NB4 (cell line): Measurements from ENCODE around the gene DDX27.
"Not testable (repeated sequence)": the region's sequence is repeated elsewhere in the genome, so short reads cannot be mapped to it uniquely, and the experiment has no call there.

Experiments
- DNase-seq: peaks from one replicate; pipeline ENCODE4 v3.0.0; 2010; ENCODE audit warnings: low read depth
- H3K4me3 ChIP-seq: one replicate; pipeline ENCODE4 v1.5.1; 2011; ENCODE audit warnings: mild to moderate bottlenecking, low read depth, low read length, moderate library complexity
- CTCF ChIP-seq: IDR thresholded peaks from one replicate; pipeline ENCODE4 v1.5.1; 2012; ENCODE audit warnings: low read depth, low read length
- MAX ChIP-seq: IDR thresholded peaks from 2 replicates; pipeline ENCODE4 v1.6.1; 2011; ENCODE audit warnings: low read depth, low read length
- MYC ChIP-seq: IDR thresholded peaks from 2 replicates; pipeline ENCODE4 v1.6.1; 2011; ENCODE audit warnings: low read depth, low read length
- POLR2A ChIP-seq: IDR thresholded peaks from 2 replicates; pipeline ENCODE4 v1.6.1; 2011; ENCODE audit warnings: mild to moderate bottlenecking; ENCODE audit not compliant: insufficient read length; ENCODE audit errors: extremely low read depth

Gene DDX27

GRCh38 chr20:49185071-49185761 is 34.0 kb upstream of the DDX27 start:
- DNase-seq = no peak
- peak overlapping the region; percentile 17 for H3K4me3 ChIP-seq
- TF ChIP-seq MAX (no peak), CTCF (no peak), MYC (no peak), POLR2A (no peak)

GRCh38 chr20:49186535-49187329 is 32.5 kb upstream of the DDX27 start:
- H3K4me3 ChIP-seq = peak overlapping the region; percentile 84
- peak; percentile 77 for DNase-seq
- no peak for TF ChIP-seq MYC
- TF ChIP-seq POLR2A = no peak
- TF ChIP-seq MAX = no peak
- no peak for TF ChIP-seq CTCF

- peak; percentile 47 for DNase-seq
- TF ChIP-seq POLR2A (no peak), MAX (peak; percentile 23; the same call in 1 of the 2 replicates)
Observed at GRCh38 chr20:49187330-49187850, 31.8 kb upstream of the DDX27 start.

GRCh38 chr20:49187851-49188641 is 31.2 kb upstream of the DDX27 start, which contains the start of gene STAU1:
Gene STAU1 (minus strand): TSS chr20:49188334. CDS start chr20:49166201, 22,133 bp downstream.
- peak; percentile 98 for DNase-seq
- H3K4me3 ChIP-seq = peak within 1 kb of the TSS; percentile 84

More at GRCh38 chr20:49187330-49187850, 31.8 kb upstream of the DDX27 start:
- H3K4me3 ChIP-seq = peak overlapping the region; percentile 84

GRCh38 chr20:49192944-49193518 is 26.2 kb upstream of the DDX27 start:
- H3K4me3 ChIP-seq, DNase-seq: not testable (repeated sequence)

More at GRCh38 chr20:49187851-49188641, 31.2 kb upstream of the DDX27 start, which contains the start of gene STAU1:
- peak; percentile 54; the same call in 1 of the 2 replicates for TF ChIP-seq MAX
- TF ChIP-seq MYC = peak; percentile 67; the same call in 1 of the 2 replicates
- TF ChIP-seq POLR2A = peak; percentile 60
- TF ChIP-seq CTCF = no peak

GRCh38 chr20:49199729-49200293 is 19.4 kb upstream of the DDX27 start:
- TF ChIP-seq MAX (no peak), MYC (no peak), CTCF (no peak), POLR2A (no peak)
- no peak overlapping the region for H3K4me3 ChIP-seq
- no peak for DNase-seq
